HCEC 1CT (cell line): ENCODE data around the gene ORM1.
"Not testable (repeated sequence)": the region's sequence is repeated elsewhere in the genome, so short reads cannot be mapped to it uniquely, and the experiment has no call there.

Source experiments
- DNase-seq: peaks from one replicate; pipeline ENCODE4 v3.0.0-alpha.2; 2017

The ORM1 gene

DNA sequence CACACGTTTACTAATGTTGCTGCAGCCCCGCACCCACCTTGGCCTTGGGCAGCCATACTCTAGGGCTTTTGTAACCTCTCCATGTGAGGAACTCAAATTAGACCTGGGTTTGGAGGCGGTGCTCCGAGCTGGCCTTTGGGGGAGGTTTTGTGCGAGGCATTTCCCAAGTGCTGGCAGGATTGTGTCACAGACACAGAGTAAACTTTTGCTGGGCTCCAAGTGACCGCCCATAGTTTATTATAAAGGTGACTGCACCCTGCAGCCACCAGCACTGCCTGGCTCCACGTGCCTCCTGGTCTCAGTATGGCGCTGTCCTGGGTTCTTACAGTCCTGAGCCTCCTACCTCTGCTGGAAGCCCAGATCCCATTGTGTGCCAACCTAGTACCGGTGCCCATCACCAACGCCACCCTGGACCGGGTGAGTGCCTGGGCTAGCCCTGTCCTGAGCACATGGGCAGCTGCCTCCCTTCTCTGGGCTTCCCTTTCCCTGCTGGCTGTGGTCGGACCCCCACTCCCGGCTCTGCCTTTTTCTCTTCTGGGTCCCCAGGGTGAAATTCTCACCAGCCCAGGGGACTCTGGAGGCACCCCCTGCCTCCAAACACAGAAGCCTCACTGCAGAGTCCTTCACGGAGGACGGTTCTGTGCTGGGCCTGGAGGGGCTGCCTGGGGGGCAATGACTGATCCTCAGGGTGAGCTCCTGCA is at the start of gene ORM1:
Gene ORM1 (plus strand): TSS at position 268 of the 701 bp plus-strand sequence. CDS start 36 bp downstream, at position 304.
- DNase-seq, result not testable (repeated sequence)

DNA sequence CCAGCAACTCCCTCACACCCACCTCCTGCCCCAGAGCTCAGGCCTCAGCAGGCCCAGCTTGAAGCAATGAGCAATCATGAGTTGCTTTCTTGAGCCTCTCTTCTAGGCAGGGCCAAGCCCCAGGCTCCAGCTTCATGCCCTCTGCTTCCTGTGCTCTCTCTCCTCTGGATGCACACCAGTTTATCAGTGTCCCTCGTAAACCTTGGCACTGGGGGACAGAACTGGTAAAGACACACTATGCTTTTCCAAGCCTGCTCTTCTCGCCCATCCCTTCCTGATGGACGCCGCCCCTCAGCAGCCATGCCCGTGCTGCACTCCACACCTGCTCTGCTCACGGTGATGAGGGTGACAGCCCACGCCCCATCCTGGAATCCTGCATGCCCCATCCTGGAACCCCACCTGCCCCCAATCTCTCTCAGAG is 49.4 kb upstream of the ORM1 start:
- no peak for DNase-seq

DNA sequence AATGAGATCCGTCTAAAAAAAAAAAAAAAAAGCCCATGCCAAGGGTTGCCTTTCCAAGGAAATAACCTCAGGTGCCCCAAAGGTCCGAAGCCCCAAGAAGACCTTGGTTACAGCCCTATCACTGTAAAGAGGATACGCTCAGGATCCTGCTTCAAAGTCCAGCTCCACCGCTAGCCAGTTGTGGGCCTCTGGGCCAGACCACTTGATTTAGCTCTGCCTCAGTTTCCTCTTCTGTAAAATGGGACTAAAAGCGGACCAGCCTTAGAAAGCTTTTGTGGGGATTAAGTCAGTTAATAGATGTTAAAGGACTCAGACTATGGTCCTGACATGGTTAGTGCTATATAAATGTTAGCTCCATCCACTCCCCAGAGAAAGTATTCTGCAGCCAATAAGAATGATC is 48.7 kb upstream of the ORM1 start:
- no peak for DNase-seq

DNA sequence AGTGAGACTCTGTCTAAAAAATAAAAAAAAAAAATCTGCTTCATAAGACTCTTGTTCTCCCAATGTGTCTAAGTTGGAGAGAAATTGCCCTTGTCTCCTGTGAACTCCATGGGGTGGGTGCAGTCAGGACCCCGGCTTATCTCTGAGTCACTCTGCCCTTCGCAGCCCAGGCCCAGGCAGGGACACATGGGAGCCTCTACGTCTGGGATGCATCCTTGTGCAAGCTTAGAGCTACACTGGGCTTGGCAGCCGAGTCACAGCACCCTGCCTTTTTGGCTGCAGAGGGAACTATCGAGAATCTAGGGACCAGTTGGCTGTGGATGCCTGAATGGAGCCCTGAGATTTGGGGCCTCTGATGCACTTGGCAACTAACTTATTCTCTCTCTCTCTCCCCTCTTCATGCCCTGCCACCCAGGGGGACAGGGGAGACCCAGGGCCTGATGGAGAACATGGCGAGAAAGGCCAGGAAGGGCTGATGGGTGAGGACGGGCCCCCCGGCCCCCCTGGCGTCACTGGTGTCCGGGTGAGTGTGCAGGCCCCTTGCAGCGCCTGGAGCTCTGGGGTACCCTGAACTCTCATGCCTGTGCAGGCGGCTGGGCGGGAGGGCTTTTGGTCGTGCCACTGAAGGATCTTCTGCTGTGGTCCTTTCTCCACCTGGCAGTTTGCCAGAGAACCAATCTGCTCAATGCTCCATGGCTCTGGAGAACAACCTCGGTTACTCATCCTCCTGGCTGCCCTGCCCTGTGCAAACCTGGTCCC is 47.5 kb upstream of the ORM1 start:
- no peak for DNase-seq

DNA sequence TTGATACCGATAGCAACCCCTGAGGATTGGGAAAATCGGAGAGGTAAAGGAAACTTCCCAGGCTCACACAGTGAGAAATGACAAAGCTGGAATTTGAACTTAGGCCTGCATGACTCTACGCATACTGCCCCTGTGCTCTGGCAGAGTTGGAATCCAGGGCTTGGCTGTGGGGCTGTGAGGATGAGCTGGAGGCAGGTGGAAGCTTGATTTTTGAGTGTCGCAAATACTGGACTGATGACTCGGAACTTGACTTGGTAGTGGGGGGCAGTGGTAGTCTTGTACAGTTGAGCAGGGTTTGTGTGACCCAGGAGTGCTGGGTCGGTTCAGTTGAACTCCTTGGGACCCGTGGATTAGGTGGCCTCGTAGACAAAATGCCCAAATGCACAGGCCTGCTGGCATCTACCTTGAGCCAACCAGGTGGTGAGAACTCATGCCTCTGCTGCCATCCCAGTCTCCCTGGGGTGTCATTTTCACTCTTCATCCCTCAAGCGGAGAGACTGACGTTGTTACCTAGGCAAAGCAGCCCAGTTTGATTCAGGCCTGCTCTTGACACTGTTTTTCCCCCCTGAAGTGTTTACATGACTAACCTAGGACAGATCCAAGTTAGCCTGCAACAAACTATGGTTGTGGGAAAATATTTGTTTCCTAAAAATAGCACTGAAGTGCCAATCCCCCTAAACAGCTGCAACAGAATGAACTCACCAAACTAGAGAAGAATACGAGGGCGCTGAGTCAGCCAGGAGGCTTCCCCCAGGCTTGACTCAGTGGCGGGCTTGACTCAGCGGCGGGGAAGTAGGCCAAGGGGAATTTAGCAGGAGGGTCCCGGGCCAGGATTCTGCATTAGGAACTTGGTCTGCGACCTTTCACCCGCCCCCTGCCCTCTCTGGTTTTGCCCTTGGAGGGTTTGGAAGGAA is 45.7 kb upstream of the ORM1 start:
- DNase-seq, result peak; percentile 96

DNA sequence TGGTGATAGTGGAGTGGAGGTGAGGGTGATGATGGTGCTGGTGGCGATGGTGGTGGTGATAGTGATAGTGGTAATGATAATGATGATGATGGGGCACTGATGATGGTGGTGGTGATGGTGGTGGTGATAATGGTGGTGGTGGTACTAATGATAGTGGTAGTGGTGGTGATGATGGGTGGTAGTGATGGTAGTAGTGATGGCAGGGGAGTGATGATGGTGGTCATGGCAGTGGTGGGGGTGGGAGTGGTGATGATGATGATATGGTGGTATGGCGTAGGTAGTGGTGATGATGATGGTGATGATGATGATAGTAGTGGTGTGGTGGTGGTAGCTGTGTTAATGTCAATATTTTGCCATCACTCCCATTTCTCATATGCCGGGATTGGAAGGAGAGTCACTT is 44.5 kb upstream of the ORM1 start:
- no peak for DNase-seq

DNA sequence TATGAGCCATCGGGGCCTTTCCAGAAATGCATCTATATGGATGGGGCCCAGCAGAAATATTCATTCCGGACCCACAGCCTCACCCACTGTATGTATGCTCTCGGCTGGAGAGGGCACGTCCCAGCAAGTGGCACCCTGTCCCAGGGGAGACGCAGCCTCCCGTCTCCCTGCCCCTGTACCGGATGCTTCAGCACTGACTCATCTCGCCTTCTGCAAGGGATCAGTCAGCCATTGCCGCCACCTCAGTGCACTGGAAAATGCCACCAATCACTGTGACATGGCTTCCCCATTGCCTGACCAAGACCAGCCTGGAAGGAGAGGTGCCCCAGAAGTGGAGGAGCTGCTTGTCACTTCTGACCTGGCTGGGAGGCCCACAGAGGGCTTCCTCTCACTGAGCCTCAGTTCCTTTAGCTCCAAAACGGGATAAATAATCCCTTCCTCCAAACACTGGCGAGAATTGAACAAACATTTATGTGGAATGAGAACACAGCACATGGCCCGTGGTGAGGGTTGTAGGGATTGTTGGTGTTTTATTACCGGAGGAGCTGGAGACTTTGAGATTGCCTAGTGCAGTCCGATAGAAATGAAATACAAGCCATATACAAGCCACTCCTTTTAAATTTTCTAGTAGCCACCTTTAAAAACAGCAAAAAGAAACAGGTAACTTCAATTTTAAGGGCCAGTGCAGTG is 43.9 kb upstream of the ORM1 start:
- DNase-seq, result peak; percentile 56

DNA sequence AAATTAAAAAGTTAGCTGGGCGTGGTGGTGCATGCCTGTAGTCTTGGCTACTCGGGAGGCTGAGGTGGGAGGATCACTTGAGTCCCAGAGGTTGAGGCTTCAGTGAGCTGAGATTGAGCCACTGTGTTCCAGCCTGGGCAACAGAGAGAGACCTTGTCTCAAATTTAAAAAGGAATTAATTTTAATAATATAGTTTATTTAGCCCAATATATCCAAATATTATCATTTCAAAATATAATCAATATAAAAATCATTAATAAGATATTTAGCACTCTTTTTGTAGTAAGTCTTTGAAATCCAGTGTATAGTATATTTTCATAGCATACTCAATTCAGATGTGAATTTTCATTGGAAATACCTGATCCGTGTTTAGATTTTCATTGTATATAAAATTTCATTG is 43.2 kb upstream of the ORM1 start:
- DNase-seq, result no peak

DNA sequence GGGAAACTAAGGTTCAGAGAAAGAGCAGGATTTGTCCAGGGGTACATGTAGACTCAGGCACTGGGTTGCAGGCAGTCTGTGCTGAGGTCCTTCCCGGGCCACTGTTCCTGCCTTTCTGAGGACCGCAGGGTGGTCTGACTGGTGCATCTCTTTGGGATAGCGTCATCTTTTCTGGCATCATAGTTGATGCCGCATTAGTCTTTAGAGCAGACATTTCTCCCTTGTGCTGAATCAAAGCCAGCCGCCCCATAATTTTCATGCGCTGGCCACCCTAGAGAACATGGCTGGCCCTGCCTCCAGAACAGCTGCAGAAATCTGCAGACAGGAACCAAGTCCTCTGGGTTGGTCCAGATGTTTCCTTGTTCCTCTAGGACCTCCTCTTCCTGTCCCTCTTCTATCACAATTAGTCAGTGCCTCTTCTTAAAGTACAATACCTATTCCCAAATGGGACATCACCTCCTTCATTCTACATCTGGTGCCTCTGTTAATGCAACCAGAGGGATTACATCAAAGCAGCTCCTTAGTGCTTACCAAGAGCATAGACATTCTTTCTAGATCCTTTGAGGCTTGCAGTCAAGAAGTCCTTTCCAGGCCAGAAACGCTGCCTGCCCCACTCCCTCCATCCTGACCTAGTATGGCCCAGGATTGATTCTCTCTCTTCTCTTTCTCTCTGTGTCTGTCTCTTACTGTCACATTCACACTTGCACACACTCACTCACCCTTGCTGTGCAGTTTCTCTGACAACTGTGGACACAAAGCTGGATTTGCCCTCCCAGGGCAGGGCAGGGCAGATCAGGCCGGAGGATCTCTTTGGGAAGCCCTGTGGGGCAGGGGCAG is 42.0 kb upstream of the ORM1 start:
- no peak for DNase-seq

DNA sequence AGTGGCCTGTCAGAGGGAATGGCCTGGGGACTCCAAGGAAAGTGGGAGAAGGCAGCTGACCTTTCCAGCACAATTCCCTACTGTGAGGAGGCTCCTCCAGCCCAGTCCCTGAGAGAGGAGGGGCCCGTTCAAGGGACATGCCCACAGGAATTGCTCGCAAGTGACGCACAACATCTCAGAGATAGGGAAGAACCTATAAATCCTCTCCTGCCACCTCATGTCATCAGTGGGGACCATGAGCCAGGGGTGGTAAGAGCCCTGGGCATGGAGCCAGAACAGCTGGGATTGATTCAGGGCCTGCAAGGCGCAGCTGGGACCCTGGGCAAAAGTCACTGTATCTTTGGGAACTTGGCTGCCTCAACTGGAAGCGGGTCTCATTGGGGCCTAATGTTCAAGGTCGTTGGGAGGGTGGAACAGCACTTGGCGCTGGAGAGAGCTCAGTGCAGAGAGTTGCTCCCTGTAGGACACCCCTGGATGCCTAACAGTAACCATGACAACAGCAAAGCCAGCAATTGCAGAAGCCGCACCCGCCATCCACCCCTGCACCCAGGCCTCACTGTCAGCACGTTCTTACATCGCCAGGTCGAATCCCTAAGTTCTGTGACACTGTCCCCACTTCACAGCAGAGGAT is 41.3 kb upstream of the ORM1 start:
- DNase-seq, result no peak

DNA sequence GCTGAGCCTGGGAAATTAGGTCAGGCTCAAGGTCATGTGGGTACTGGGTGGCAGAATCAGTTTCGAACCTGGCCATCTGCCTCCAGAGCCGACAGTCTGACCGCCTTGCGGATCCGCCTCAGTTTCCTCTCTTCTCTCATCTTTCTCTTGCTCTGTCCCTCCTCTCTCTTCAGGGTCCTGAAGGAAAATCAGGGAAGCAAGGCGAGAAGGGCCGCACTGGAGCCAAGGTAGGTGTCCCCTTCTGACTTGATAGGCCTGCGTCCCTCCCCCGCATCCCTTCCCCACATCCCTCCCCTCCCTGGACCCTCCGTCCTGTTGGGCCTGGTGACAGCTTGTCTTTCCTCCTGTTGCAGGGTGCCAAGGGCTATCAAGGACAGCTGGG is 40.8 kb upstream of the ORM1 start:
- DNase-seq, result no peak

DNA sequence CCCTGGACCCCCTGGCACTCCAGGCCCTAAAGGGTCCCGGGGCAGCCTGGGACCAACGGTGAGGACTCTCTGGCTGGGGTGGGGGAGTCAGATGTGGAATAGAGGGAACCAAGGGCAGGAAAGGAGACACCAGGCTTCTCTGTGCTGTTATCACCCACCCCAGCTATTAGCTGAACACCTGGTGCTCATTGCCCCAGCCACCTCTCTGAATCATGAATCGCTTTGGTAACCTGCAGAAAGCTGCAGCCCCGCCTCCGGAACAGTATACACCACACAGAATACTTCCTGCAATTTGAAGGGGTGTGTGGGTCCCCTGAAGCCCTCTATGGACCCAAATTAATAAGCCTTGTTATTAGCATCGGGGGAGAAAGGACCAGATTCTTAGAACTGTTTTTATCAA is 40.4 kb upstream of the ORM1 start:
- no peak for DNase-seq

DNA sequence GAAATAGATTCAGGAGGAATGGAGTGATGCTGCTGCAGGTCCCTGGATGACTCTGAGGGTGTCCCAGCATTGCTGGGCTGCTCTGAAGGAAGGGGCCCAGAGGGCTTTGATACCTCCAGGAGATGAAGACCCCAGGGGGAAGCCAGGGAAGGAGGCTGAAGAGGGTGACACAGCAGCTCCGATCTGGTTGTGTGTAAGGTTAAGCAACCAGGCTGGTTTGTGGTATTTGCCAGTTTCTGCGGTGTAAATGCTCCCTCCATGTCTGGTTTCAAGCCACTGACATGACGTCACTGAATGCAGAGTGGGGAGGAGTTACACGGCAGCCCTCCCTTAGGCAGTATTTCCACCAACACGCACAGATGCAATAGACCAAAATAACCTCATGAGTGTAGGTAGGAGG is 40.0 kb upstream of the ORM1 start:
- no peak for DNase-seq

DNA sequence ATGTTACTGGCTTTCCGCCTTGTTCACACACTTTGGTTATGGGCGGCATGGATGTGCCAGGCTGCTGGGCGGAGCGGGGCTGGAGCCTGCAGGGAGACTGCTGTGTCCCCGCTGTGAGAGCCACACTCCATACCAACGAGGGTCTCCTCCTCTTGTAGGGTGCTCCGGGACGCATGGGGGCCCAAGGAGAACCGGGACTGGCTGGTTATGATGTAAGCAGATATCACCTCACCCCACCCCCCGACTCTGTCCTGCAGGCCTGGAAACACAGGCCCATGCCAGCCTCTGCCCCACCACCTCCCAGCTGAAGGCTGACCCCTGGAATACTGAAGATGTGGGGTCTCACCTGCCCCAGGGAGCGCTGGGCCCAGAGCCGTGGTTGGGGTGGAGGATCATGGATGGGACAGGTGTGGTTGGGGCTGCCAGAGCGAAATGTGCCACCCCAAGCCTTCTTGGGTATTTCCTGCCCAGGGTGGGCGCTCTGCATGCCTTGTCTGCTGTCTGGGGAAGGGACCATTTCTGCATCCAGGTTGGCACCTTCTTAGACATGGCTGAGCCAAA is 39.3 kb upstream of the ORM1 start:
- DNase-seq, result no peak

DNA sequence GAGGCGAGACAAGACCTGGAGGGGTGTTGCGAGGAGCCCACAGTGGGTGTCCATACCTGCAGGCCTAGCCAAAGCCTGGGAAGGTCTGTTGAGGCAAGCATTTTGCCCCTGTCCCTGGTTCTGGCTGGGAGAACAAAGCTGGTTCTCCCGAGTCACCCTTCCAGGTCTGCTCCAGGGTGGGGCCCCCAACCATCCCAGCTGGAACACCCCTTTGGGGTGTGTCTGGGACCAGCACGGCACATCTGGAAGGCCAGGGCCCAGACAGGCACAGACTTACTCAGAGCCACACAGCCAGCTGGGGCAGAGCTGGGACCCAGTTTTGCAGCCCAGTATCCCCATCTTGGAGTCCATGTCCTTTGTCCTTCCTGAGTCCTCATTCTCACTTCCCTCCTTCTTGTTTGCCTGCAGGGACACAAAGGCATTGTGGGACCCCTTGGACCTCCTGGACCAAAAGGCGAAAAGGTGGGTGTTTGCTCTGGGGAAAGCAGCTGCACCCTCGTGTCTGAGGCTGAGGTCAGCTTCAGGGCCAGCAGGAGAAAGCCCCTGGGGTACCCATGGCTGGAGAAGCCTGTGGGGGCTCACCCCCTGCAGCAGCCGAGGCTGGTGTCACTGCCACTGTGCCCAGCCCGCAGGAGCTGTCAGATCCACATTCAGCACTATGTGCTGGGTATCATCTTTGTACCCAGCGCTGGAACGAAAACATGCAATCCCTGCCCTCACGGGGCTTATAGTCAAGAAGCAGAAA is 38.4 kb upstream of the ORM1 start:
- DNase-seq, result no peak

DNA sequence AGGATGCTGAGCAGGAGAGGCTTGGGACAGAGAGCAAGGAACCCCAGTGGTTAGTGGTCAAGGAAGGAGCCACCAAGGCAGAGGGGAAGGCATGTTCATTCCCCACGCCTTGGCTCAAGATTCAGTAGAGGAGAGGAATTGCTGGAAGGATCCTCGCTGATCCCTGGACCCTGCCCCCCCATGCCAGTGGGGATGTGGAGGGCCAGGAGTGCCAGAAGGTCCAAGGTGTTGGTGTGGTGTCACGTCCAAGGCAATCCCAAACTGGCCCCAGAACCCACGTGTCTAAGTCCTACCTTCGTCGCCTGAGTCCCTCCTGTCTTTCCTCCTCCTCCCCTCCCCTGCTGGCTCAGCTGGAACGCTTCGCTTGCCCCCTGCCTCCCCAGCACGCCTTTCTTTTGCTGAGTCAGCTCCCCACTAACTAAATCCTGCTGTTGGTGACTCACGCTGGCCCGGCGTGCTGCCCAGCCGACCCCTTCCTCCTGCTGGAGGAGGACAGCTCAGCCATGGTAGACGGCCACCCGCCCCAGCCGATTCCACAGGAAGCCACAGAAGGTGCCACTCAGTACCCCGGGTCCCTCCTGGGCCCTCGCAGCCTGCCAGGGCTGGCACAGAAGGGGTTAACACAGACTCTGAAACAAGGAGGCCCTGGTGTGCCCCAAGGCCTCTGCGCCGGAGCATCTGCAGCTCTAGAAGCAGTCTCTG is 37.6 kb upstream of the ORM1 start:
- DNase-seq, result peak; percentile 86

DNA sequence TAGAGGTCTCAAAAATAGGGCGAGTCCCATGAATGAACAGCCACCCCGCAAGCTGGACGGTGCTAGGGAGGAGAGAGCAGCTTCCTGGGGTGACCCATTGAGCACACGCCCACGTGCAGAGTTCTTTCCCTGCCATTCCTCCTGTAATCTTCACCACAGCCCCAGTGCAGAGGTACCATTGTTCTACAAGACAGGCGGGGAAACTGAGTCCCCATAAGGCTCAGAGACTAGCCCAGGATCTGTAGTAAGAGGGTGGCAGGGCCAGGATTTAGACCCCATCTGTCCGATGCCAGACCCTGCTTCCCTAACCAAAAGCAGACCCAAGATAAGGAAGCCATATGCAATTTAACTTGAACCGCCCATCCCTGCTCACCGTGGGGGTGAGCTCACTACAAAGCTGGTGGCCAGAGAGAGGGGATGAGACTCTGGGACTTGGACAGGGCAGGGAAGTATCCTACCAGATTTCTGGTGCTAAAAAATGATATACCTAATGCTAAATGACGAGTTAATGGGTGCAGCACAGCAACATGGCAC is 36.7 kb upstream of the ORM1 start:
- no peak for DNase-seq

DNA sequence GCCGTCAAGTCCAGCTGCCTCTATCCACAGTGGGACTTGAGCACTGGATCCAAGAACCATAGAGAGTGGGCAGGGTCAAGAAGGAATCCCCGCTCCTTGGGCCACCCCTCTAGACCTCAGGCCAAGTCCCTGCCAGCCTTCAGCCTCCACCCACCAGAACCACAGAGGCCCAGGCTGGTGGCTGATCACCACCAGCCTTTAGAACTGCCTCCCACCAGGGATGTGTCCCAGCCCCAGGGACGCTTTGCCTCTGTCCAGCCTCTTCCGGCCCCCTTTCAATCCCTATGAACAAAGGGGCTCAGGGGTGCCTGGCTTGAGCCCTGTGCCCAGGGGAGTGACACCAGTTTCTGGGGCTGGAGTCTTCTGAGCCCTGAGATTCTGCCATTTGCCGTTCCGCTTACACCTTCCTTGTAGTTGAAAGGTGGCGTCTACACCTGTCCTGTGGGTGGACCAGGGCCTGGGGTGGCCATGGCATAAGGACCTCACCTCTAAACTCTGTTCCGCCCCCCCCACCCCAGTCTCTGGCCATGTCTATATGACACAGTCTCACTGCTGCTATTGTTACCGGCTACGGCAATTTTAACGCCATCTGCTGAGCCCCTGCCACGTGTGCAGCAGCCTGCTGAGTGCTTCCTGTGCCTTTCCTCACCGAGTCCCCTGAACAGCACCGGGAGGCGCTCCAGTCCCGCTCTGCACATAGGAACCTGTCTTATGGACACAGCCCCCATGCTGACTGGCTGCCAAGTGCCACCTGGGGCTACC is 35.7 kb upstream of the ORM1 start:
- DNase-seq, result no peak

DNA sequence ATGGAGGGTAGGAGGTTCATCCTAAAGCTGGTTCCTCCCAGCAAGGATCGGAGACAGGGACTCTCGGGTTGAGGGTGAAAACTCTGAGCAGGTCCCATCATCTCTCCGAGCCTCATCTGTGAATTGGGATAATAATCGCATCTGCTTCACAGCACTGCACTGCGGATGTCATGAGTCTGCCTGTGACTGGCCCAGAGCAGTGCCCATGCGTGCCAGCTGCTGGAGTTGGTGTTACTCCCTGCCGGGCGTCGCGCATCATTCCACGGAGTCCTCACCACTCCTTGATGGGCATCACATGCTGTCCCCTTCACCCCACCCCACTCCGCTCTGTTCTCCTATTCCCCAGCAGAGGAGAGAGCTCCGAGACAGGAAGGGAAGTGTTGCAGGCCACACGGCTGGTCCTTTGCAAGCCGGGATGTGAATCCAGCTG is 35.1 kb upstream of the ORM1 start:
- DNase-seq, result no peak
